K562 (cell line): ENCODE results near the gene NCAPD2. TPM values are rescaled to one million over a fixed set of nuclear protein-coding genes. Genes with fewer than 3 reads are reported as not detected.
A peak's percentile ranks its signal among the peaks of the same experiment; 100 is the strongest.

Source experiments
- CBX2 ChIP-seq: fragments of 200-600 bp; sonication (generic); IDR thresholded peaks from one replicate; pipeline ENCODE4 v1.6.1; 2012; ENCODE audit warnings: mild to moderate bottlenecking, low read length, inconsistent platforms; ENCODE audit not compliant: insufficient read depth, poor library complexity, severe bottlenecking
- DNMT1 ChIP-seq: fragments of 450-650 bp; IDR thresholded peaks from 2 replicates; pipeline ENCODE4 v1.6.1; 2016; ENCODE audit warnings: antibody characterized with exemption, mild to moderate bottlenecking
- DPF2 ChIP-seq: fragments of 450-650 bp; IDR thresholded peaks from 2 replicates; pipeline ENCODE4 v1.6.1; 2016
- E2F8 ChIP-seq: fragments of 450-650 bp; IDR thresholded peaks from 2 replicates; pipeline ENCODE4 v1.7.1; 2018; ENCODE audit warnings: mild to moderate bottlenecking, low read depth; ENCODE audit not compliant: partially characterized antibody
- FIP1L1 ChIP-seq: fragments of 200-400 bp; formaldehyde crosslinking; IDR thresholded peaks from 2 replicates; pipeline ENCODE4 v1.6.1; 2018; ENCODE audit warnings: mild to moderate bottlenecking, low read depth, low read length; ENCODE audit not compliant: poor library complexity, severe bottlenecking
- HES1 ChIP-seq: fragments of 450-650 bp; IDR thresholded peaks from 2 replicates; pipeline ENCODE4 v1.6.1; 2016; ENCODE audit warnings: low read depth, mild to moderate bottlenecking, moderate library complexity
- HEY1 ChIP-seq: fragments of 250-450 bp; sonication (Bioruptor Pico); IDR thresholded peaks from 2 replicates; pipeline ENCODE4 v1.5.0; 2020; ENCODE audit warnings: mild to moderate bottlenecking, moderate library complexity, borderline replicate concordance
- HNRNPLL ChIP-seq: fragments of 200-400 bp; formaldehyde crosslinking; IDR thresholded peaks from 2 replicates; pipeline ENCODE4 v1.6.1; 2017; ENCODE audit warnings: low read length, low read depth, mild to moderate bottlenecking; ENCODE audit not compliant: poor library complexity, severe bottlenecking
- KDM5B ChIP-seq: fragments of 200-600 bp; sonication (generic); IDR thresholded peaks from 2 replicates; pipeline ENCODE4 v1.6.1; 2012; ENCODE audit warnings: low read depth, mild to moderate bottlenecking, moderate library complexity, low read length, control low read depth, inconsistent platforms; ENCODE audit not compliant: insufficient replicate concordance
- POLR2A ChIP-seq: fragments of 450-650 bp; conservative IDR thresholded peaks from 2 replicates; pipeline ENCODE4 v1.6.1; 2016
- POLR2G ChIP-seq: fragments of 200-400 bp; formaldehyde crosslinking; IDR thresholded peaks from 2 replicates; pipeline ENCODE4 v1.6.1; 2017; ENCODE audit warnings: low read depth, mild to moderate bottlenecking, antibody characterized with exemption, low read length, moderate library complexity
- RAD51 ChIP-seq: fragments of 450-650 bp; IDR thresholded peaks from 2 replicates; pipeline ENCODE4 v1.7.1; 2016; ENCODE audit warnings: low read depth, mild to moderate bottlenecking, borderline replicate concordance
- RBM34 ChIP-seq: fragments of 200-400 bp; formaldehyde crosslinking; IDR thresholded peaks from 2 replicates; pipeline ENCODE4 v1.6.1; 2018; ENCODE audit warnings: low read length, borderline replicate concordance; ENCODE audit not compliant: insufficient read depth
- SIN3B ChIP-seq: fragments of 450-650 bp; IDR thresholded peaks from 2 replicates; pipeline ENCODE4 v1.6.1; 2017; ENCODE audit warnings: low read depth, mild to moderate bottlenecking, moderate library complexity
- SIRT6 ChIP-seq: IDR thresholded peaks from one replicate; pipeline ENCODE4 v1.6.1; 2012; ENCODE audit warnings: low read depth, mild to moderate bottlenecking, control low read depth, inconsistent platforms, low read length, moderate library complexity
- TAL1 ChIP-seq: fragments of 450-650 bp; IDR thresholded peaks from 2 replicates; pipeline ENCODE4 v1.6.1; 2016; ENCODE audit warnings: mild to moderate bottlenecking
- THAP7 ChIP-seq: fragments of 250-450 bp; sonication (Bioruptor Pico); IDR thresholded peaks from 2 replicates; pipeline ENCODE4 v1.5.0; 2021
- TSC22D4 ChIP-seq: fragments of 450-650 bp; IDR thresholded peaks from 2 replicates; pipeline ENCODE4 v1.6.1; 2016; ENCODE audit warnings: missing genetic modification characterization, missing biosample characterization, control low read depth
- ZNF217 ChIP-seq: sonication (generic); formaldehyde crosslinking; IDR thresholded peaks from 2 replicates; pipeline ENCODE4 v1.8.0; 2022; ENCODE audit warnings: mild to moderate bottlenecking, missing genetic modification reagents
- ZNF23 ChIP-seq: fragments of 250-450 bp; sonication (Bioruptor Pico); IDR thresholded peaks from 2 replicates; pipeline ENCODE4 v1.4.0; 2020; ENCODE audit warnings: mild to moderate bottlenecking
- ZNF695 ChIP-seq: fragments of 450-650 bp; formaldehyde crosslinking; IDR thresholded peaks from 2 replicates; pipeline ENCODE4 v1.4.0; 2020; ENCODE audit warnings: mild to moderate bottlenecking, moderate library complexity
- polyA plus RNA-seq, 8 experiments: library from polyadenylated mRNA; depleted of rRNA in 4 of 8; stranded (reverse) in 5 of 8; unstranded in 3 of 8; fragments of >200 nt; fragmentation: Nextera tagmentation in 2 of 8; fragmentation: Illumina TruSeq in 1 of 8; extraction: Ambion mirVana in 2 of 8; extraction: Trizol in 1 of 8; gene quantifications; 2 replicates each; pipeline versions ENCODE4 v1.2.1 to v1.2.3, GENCODE V29; 2011 to 2014; ENCODE audit warnings: inconsistent platforms in 1 of 8, missing spikeins in 1 of 8
- total RNA-seq, 7 experiments: library from RNA; depleted of rRNA in 6 of 7; stranded (reverse); fragments of >200 nt in 6 of 7; fragmentation: Illumina TruSeq in 2 of 7; extraction: Trizol in 2 of 7; gene quantifications; 2 replicates each; pipeline versions ENCODE4 v1.2.1 to v1.2.3, GENCODE V29; 2011 to 2021; ENCODE audit warnings: low replicate concordance in 1 of 7
- TF ChIP-seq, protein P1 (sequence below): IDR thresholded peaks from 2 replicates; pipeline ENCODE4 v1.6.1; 2011; ENCODE audit warnings: borderline replicate concordance, low read depth, mild to moderate bottlenecking, moderate library complexity, low read length; ENCODE audit not compliant: insufficient read depth, poor library complexity, severe bottlenecking

NCAPD2 gene
- total and polyA plus RNA-seq, 9 of the 15 experiments (the other 6 are each of a cell fraction or from before 2014, with no cell fraction given): 16.9 to 93.7 (median 68.3) TPM

- TF ChIP-seq HES1: no peak
- no peak for TF ChIP-seq RBM34
- no peak for TF ChIP-seq HEY1 (CRISPR knock-in tag)
- TF ChIP-seq TSC22D4 (tag): no peak
- TF ChIP-seq FIP1L1: peak; percentile 83
- TF ChIP-seq CBX2: no peak
- TF ChIP-seq THAP7 (CRISPR knock-in tag): no peak
- TF ChIP-seq ZNF23: no peak
- peak; percentile 19 for TF ChIP-seq KDM5B
- peak; percentile 42 for TF ChIP-seq HNRNPLL
- TF ChIP-seq POLR2A: no peak
- TF ChIP-seq DNMT1: no peak
- TF ChIP-seq, protein P1, sequence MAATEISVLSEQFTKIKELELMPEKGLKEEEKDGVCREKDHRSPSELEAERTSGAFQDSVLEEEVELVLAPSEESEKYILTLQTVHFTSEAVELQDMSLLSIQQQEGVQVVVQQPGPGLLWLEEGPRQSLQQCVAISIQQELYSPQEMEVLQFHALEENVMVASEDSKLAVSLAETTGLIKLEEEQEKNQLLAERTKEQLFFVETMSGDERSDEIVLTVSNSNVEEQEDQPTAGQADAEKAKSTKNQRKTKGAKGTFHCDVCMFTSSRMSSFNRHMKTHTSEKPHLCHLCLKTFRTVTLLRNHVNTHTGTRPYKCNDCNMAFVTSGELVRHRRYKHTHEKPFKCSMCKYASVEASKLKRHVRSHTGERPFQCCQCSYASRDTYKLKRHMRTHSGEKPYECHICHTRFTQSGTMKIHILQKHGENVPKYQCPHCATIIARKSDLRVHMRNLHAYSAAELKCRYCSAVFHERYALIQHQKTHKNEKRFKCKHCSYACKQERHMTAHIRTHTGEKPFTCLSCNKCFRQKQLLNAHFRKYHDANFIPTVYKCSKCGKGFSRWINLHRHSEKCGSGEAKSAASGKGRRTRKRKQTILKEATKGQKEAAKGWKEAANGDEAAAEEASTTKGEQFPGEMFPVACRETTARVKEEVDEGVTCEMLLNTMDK: no peak
- TF ChIP-seq DPF2: no peak
- no peak for TF ChIP-seq ZNF695
- peak; percentile 84 for TF ChIP-seq RAD51
- no peak; the same call in 1 of the 2 replicates for TF ChIP-seq SIN3B
- no peak for TF ChIP-seq TAL1
- no peak for TF ChIP-seq E2F8
- TF ChIP-seq ZNF217: no peak
- TF ChIP-seq POLR2G: peak; percentile 69
- no peak for TF ChIP-seq SIRT6
These were observed 41.2 kb downstream of the NCAPD2 start (continued) for GRCh38 chr12:6534945-6535696.
